Esophagus muscularis mucosa (tissue), 4 donors: ENCODE results near the gene SH3D19. TPM values are rescaled to one million over a fixed set of nuclear protein-coding genes. Genes with fewer than 3 reads are reported as not detected.
A peak's percentile ranks its signal among the peaks of the same experiment; 100 is the strongest.

ENCODE experiments used
- DNase-seq: peaks from one replicate; pipeline ENCODE4 v3.0.0-alpha.2; 2017; ENCODE audit errors: extremely low spot score
- H3K27ac ChIP-seq, 4 donors: fragments of 200-600 bp; sonication (generic); replicated peaks in 1 of 4; 1 replicate in 3 of 4; 2 replicates in 1 of 4; pipeline ENCODE4 v1.5.1; 2016 to 2019; ENCODE audit warnings: mild to moderate bottlenecking in 1 of 4
- H3K27me3 ChIP-seq, 4 donors: fragments of 200-600 bp; sonication (generic); one replicate each; pipeline versions ENCODE4 v1.5.1 to v1.6.0; 2016 to 2019
- H3K36me3 ChIP-seq, 4 donors: fragments of 200-600 bp; sonication (generic); one replicate each; pipeline ENCODE4 v1.5.1; 2016 to 2019
- H3K4me1 ChIP-seq, 4 donors: fragments of 200-600 bp; sonication (generic); one replicate each; pipeline ENCODE4 v1.5.1; 2016 to 2019
- H3K4me3 ChIP-seq, 4 donors: fragments of 200-600 bp; sonication (generic); 1 replicate in 2 of 4; 2 replicates in 2 of 4; pipeline ENCODE4 v1.5.1; 2016 to 2019; ENCODE audit warnings: mild to moderate bottlenecking in 4 of 4, moderate library complexity in 1 of 4
- H3K9me3 ChIP-seq, 4 donors: fragments of 200-600 bp; sonication (generic); 1 replicate in 3 of 4; 2 replicates in 1 of 4; pipeline ENCODE4 v1.5.1; 2016 to 2019
- CTCF ChIP-seq, 3 experiments: fragments of 200-600 bp in 2 of 3; fragments of 450-650 bp in 1 of 3; sonication (generic) in 2 of 3; IDR thresholded peaks; one replicate each; pipeline ENCODE4 v1.5.1; 2017 to 2019; ENCODE audit warnings: antibody characterized with exemption in 3 of 3, mild to moderate bottlenecking in 2 of 3, moderate library complexity in 1 of 3
- EP300 ChIP-seq: sonication (generic); formaldehyde crosslinking; IDR thresholded peaks from one replicate; pipeline ENCODE4 v1.6.1; 2017; ENCODE audit warnings: antibody characterized with exemption
- POLR2A ChIP-seq: fragments of 450-650 bp; IDR thresholded peaks from one replicate; pipeline ENCODE4 v1.6.1; 2017; ENCODE audit warnings: antibody characterized with exemption, moderate library complexity, mild to moderate bottlenecking, low read depth
- POLR2AphosphoS5 ChIP-seq, 2 donors: sonication (generic); formaldehyde crosslinking; IDR thresholded peaks; one replicate each; pipeline ENCODE4 v1.6.1; 2017; ENCODE audit warnings: antibody characterized with exemption in 2 of 2
- WGBS: methylation state at CpG from one replicate; pipeline ENCODE4 v1.1.5; 2018; 5-methylcytosine and 5-hydroxymethylcytosine counted together
- intact Hi-C: fragments of 100-400 bp; cut with DNase I; formaldehyde crosslinking; loops from one replicate; pipeline ENCODE4 v1.15.1; 2023
- total RNA-seq, 4 donors: library from RNA; depleted of rRNA; stranded (reverse); fragments of >200 nt; gene quantifications; one replicate each; pipeline versions ENCODE4 v1.1.0 to v1.2.1, GENCODE V29; 2016

Gene SH3D19
- total RNA-seq, 4 donors from 2014 or later: 115 to 186 (median 177) TPM

GRCh38 chr4:151133311-151133710 lies 192.1 kb downstream of the SH3D19 start:
- 84% methylated on average over 5 of the region's 5 CpGs for WGBS
- no peak for DNase-seq
- intact Hi-C loops: no loop called here
- Histone ChIP-seq H3K36me3 (peaks cover 26 to 95% (median 81%) of the 10 kb centered on the region in 4 donors), H3K27me3 (no peaks in the 10 kb centered on the region), H3K4me1 (no peaks in the 10 kb centered on the region), H3K9me3 (no peaks in the 10 kb centered on the region), H3K27ac (no peak overlapping the region), H3K4me3 (no peak overlapping the region)
- no peak for TF ChIP-seq POLR2AphosphoS5 (IDR thresholded peaks at IDR 0.05)
- no peak for TF ChIP-seq EP300
- no peak for TF ChIP-seq POLR2A
- no peak for TF ChIP-seq CTCF (IDR thresholded peaks at IDR 0.05)

- H3K4me1 ChIP-seq: no peaks in the 10 kb centered on the region
- TF ChIP-seq POLR2A (no peak), EP300 (no peak), POLR2AphosphoS5 (IDR thresholded peaks at IDR 0.05) (no peak), CTCF (IDR thresholded peaks at IDR 0.05) (no peak)
Observed at GRCh38 chr4:151129796-151130195, 195.6 kb downstream of the SH3D19 start.

GRCh38 chr4:151117371-151117962 lies 207.9 kb downstream of the SH3D19 start:
- no peak for DNase-seq
- 48% methylated on average over 13 of the region's 14 CpGs for WGBS
- peak; percentile 62 to 73 (median 67) for TF ChIP-seq CTCF (IDR thresholded peaks at IDR 0.05)
- no peak for TF ChIP-seq POLR2AphosphoS5 (IDR thresholded peaks at IDR 0.05)
- TF ChIP-seq EP300: no peak
- Histone ChIP-seq H3K36me3 (peaks cover under 1 to 53% (median 40%) of the 10 kb centered on the region in 4 donors), H3K4me1 (peaks cover 13 to 20% (median 14%) of the 10 kb centered on the region in 4 donors), H3K9me3 (no peaks in the 10 kb centered on the region), H3K27ac (peak overlapping the region in 2 of 4 donors; percentile 34 to 57), H3K27me3 (no peaks in the 10 kb centered on the region), H3K4me3 (no peak overlapping the region)
- intact Hi-C loops: loop anchor here (5.0 kb wide), 2 partner anchors 245 to 495 kb away; no protein-coding TSS in a partner anchor

More at GRCh38 chr4:151129796-151130195, 195.6 kb downstream of the SH3D19 start:
- peaks cover 54 to 96% (median 89%) of the 10 kb centered on the region in 4 donors for H3K36me3 ChIP-seq
- 100% methylated on average over 1 of the region's 1 CpG for WGBS
- H3K4me3 ChIP-seq: no peak overlapping the region
- intact Hi-C loops: no loop called here
- H3K9me3 ChIP-seq: no peaks in the 10 kb centered on the region
- no peak for DNase-seq
- H3K27ac ChIP-seq: no peak overlapping the region
- H3K27me3 ChIP-seq: no peaks in the 10 kb centered on the region

- Histone ChIP-seq H3K36me3 (peaks cover 0 to 49% (median 31%) of the 10 kb centered on the region in 4 donors), H3K27me3 (no peaks in the 10 kb centered on the region), H3K27ac (peak overlapping the region; percentile 23 to 53 (median 46)), H3K9me3 (no peaks in the 10 kb centered on the region), H3K4me1 (peaks cover 13 to 20% (median 14%) of the 10 kb centered on the region in 4 donors), H3K4me3 (no peak overlapping the region)
- TF ChIP-seq CTCF (IDR thresholded peaks at IDR 0.05) (no peak), POLR2AphosphoS5 (IDR thresholded peaks at IDR 0.05) (no peak), EP300 (no peak), POLR2A (no peak)
- WGBS: 81% methylated on average over 5 of the region's 5 CpGs
- DNase-seq: no peak
- intact Hi-C loops: loop anchor here (5.0 kb wide), 3 partner anchors 207 to 497 kb away; no protein-coding TSS in a partner anchor
Observed at GRCh38 chr4:151114986-151115385, 210.4 kb downstream of the SH3D19 start.
